A549 (cell line): ENCODE measurements around the gene PIP4K2B. TPM values are rescaled to one million over a fixed set of nuclear protein-coding genes. Genes with fewer than 3 reads are reported as not detected.

Source experiments
- ATAC-seq, 2 experiments: fragments of 200-7000 bp in 1 of 2; fragments of >200 bp in 1 of 2; cut with Nextera tagmentation in 1 of 2; cut with Tn5 transposase in 1 of 2; 3 replicates each; pipeline versions ENCODE4 v1.8.0 to v1.9.1; 2018 to 2020; ENCODE audit warnings: mild to moderate bottlenecking in 1 of 2, moderate library complexity in 1 of 2
- CTCF ChIA-PET: fragments of 300-600 bp; sonication (Branson Sonifier 250); formaldehyde crosslinking; extraction: SDS; loops from one replicate; lab custom pipeline; 2021; ENCODE audit warnings: antibody characterized with exemption, inconsistent platforms; lab: Yijun Ruan, JAX
- POLR2A ChIA-PET: fragments of 350-600 bp; formaldehyde crosslinking; extraction: SDS; loops from one replicate; lab custom pipeline; 2021; ENCODE audit warnings: antibody characterized with exemption, inconsistent platforms; lab: Yijun Ruan, JAX
- DNase-seq, 2 experiments: peaks; one replicate each; pipeline versions ENCODE4 v3.0.0 to v3.0.0-alpha.2; 2011 to 2016; ENCODE audit warnings: low read depth in 1 of 2, low spot score in 1 of 2
- FAIRE-seq: peaks from 2 replicates; lab custom pipeline; 2011; peaks lifted over from hg19 to GRCh38; lab: Jason Lieb, UNC
- H3K27ac ChIP-seq, 2 experiments: fragments of >200 bp; sonication (Bioruptor Twin); formaldehyde crosslinking; 3 replicates each; pipeline ENCODE4 v1.5.1; 2016 to 2017
- H3K4me1 ChIP-seq: fragments of >200 bp; sonication (Bioruptor Twin); formaldehyde crosslinking; 3 replicates; pipeline ENCODE4 v1.6.1; 2016
- H3K4me2 ChIP-seq: fragments of >200 bp; sonication (Bioruptor Twin); formaldehyde crosslinking; 3 replicates; pipeline ENCODE4 v1.6.1; 2016
- H3K4me3 ChIP-seq: fragments of >200 bp; sonication (Bioruptor Twin); formaldehyde crosslinking; 3 replicates; pipeline ENCODE4 v1.5.1; 2016
- H3K9me3 ChIP-seq: fragments of >200 bp; sonication (Bioruptor Twin); formaldehyde crosslinking; 3 replicates; pipeline ENCODE4 v1.6.1; 2016
- CBX2 ChIP-seq: fragments of 200-600 bp; sonication (generic); IDR thresholded peaks from 2 replicates; pipeline ENCODE4 v1.6.1; 2016; ENCODE audit warnings: low read depth, mild to moderate bottlenecking, borderline replicate concordance
- EHMT2 ChIP-seq: fragments of 200-600 bp; sonication (generic); IDR thresholded peaks from 2 replicates; pipeline ENCODE4 v1.6.1; 2016; ENCODE audit warnings: antibody characterized with exemption, low read depth, mild to moderate bottlenecking, moderate library complexity
- FOSL2 ChIP-seq, 2 experiments: fragments of 450-650 bp in 1 of 2; fragments of >200 bp in 1 of 2; sonication (Bioruptor Twin) in 1 of 2; formaldehyde crosslinking; IDR thresholded peaks; 2 replicates each; pipeline versions ENCODE4 v1.5.0 to v1.6.1; 2016 to 2020; ENCODE audit warnings: mild to moderate bottlenecking in 1 of 2, moderate library complexity in 1 of 2
- HEYL ChIP-seq: fragments of 250-450 bp; sonication (Bioruptor Pico); IDR thresholded peaks from 2 replicates; pipeline ENCODE4 v1.8.0; 2021; ENCODE audit warnings: mild to moderate bottlenecking, moderate library complexity
- HOXB13 ChIP-seq: fragments of 250-450 bp; sonication (Bioruptor Pico); IDR thresholded peaks from 2 replicates; pipeline ENCODE4 v1.5.0; 2020; ENCODE audit warnings: low read depth, mild to moderate bottlenecking, moderate library complexity
- JUN ChIP-seq, 2 experiments: fragments of >200 bp; sonication (Bioruptor Twin); formaldehyde crosslinking; IDR thresholded peaks; 2 replicates in 1 of 2; 3 replicates in 1 of 2; pipeline ENCODE4 v1.6.1; 2016 to 2017
- MAFK ChIP-seq: fragments of 450-650 bp; IDR thresholded peaks from 2 replicates; pipeline ENCODE4 v1.6.1; 2014; ENCODE audit not compliant: partially characterized antibody
- MAZ ChIP-seq: fragments of 150-350 bp; IDR thresholded peaks from 2 replicates; pipeline ENCODE4 v1.6.1; 2014; ENCODE audit warnings: antibody characterized with exemption, low read depth, low read length, borderline replicate concordance
- MYC ChIP-seq: IDR thresholded peaks from 2 replicates; pipeline ENCODE4 v1.6.1; 2012; ENCODE audit warnings: mild to moderate bottlenecking, inconsistent platforms, low read length, improper control_type of control experiment, borderline replicate concordance
- NFE2L2 ChIP-seq: fragments of 150-350 bp; conservative IDR thresholded peaks from 2 replicates; pipeline ENCODE4 v1.6.1; 2014; ENCODE audit warnings: low read length
- POLR2AphosphoS2 ChIP-seq: conservative IDR thresholded peaks from 2 replicates; pipeline ENCODE4 v1.6.1; 2012; ENCODE audit warnings: low read length, improper control_type of control experiment, inconsistent platforms
- RFX5 ChIP-seq: fragments of 450-650 bp; IDR thresholded peaks from 2 replicates; pipeline ENCODE4 v1.7.1; 2014; ENCODE audit warnings: antibody characterized with exemption, mild to moderate bottlenecking, moderate library complexity
- ZC3H11A ChIP-seq: fragments of 450-650 bp; IDR thresholded peaks from 2 replicates; pipeline ENCODE4 v1.6.1; 2014; ENCODE audit warnings: antibody characterized with exemption, mild to moderate bottlenecking
- ZFP36 ChIP-seq: fragments of 450-650 bp; IDR thresholded peaks from 2 replicates; pipeline ENCODE4 v1.6.1; 2014; ENCODE audit warnings: borderline replicate concordance; ENCODE audit not compliant: partially characterized antibody
- WGBS: methylation state at CpG from one replicate; pipeline ENCODE4 v1.1.6; 2017; ENCODE audit errors: missing lambda C conversion rate; 5-methylcytosine and 5-hydroxymethylcytosine counted together
- polyA plus RNA-seq, 4 experiments: library from polyadenylated mRNA; depleted of rRNA in 3 of 4; stranded (reverse); fragments of >200 nt; fragmentation: RNase III in 1 of 4; extraction: RNeasy Plus Mini Kit Qiagen cat#74134 plus additional on column Dnase treatment in 1 of 4; gene quantifications; 2 replicates in 3 of 4; 3 replicates in 1 of 4; pipeline ENCODE4 v1.2.3, GENCODE V29; 2011 to 2017
- TF ChIP-seq, protein P1 (sequence below): fragments of 450-650 bp; IDR thresholded peaks from 2 replicates; pipeline ENCODE4 v1.6.1; 2014; ENCODE audit warnings: antibody characterized with exemption
- TF ChIP-seq, protein P2 (sequence below): fragments of 250-450 bp; sonication (Bioruptor Pico); IDR thresholded peaks from 2 replicates; pipeline ENCODE4 v1.5.0; 2020; ENCODE audit warnings: low read depth, mild to moderate bottlenecking, moderate library complexity
- TF ChIP-seq, protein P3 (sequence below): IDR thresholded peaks from 2 replicates; pipeline ENCODE4 v1.6.1; 2012

PIP4K2B gene
- polyA plus RNA-seq, 2 of the 4 experiments (the other 2 are of a cell fraction), result 40.3 to 53.7 TPM

DNA sequence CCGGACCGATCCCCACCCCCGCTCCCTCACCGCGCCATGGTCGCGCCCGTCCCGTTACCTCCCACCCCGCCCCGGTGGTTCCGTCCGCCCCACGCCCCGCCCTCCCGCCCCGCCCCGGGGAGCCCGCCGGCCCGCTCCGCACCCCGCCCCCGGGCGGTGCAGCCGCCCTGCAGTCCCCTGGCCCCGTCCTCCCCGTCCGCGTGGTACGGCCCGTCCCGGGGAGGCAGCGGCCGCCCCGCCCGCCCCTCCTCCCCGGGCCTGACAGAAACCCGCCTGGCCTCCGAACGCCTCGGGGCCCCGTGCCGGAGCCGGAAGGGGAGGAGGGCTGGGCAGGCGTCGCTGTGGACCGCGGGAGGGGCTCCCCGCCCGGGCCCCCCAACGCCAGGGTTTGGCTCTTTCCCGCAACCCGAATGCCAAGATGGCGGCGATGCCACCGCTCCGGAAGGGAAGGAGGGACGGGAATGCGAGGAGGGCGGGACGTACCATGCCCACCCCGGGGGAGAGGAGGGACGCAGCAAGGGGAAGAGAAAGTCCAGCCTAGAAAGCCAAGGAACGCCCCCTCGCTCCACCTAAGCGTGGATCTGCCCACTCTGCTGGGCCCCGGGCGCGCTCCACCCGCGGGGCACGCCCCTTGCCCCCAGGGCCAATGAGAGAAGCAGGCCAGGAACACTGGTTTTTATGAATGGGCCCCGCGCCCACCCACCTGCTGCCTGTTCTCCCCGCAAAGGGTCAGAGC, at the start of gene PIP4K2B (continued):
- TF ChIP-seq, protein P1, sequence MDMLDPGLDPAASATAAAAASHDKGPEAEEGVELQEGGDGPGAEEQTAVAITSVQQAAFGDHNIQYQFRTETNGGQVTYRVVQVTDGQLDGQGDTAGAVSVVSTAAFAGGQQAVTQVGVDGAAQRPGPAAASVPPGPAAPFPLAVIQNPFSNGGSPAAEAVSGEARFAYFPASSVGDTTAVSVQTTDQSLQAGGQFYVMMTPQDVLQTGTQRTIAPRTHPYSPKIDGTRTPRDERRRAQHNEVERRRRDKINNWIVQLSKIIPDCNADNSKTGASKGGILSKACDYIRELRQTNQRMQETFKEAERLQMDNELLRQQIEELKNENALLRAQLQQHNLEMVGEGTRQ, result no peak
- no peak for TF ChIP-seq NFE2L2
- no peak for TF ChIP-seq MAFK
- no peak for TF ChIP-seq FOSL2 (IDR thresholded peaks at IDR 0.05)
- peak; percentile 7; the same call in 1 of the 2 replicates for TF ChIP-seq FOSL2 (CRISPR knock-in tag; IDR thresholded peaks at IDR 0.05)

DNA sequence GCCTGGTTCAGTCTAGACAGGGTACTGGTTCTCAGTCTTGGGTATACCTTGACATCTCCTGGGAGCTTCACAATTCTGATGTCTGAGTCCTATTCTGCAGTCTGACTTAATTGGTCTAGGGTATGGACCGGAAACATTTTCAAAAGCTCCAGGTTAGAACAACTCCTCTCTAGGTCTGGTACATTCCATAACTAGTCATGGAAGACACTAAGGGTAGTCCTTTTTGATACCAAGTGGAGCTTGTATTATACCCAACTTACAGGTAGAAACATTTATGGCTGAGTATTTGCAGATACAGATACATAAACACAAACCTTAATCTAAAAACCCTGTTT, 49.2 kb upstream of the PIP4K2B start:
- no peak for FAIRE-seq
- WGBS, result 90% methylated on average over 1 of the region's 1 CpG
- no peak overlapping the region for H3K4me3 ChIP-seq
- no peak overlapping the region for H3K4me2 ChIP-seq
- ChIA-PET POLR2A (interaction anchor here (0.8 to 1.9 kb wide), 4 partner anchors 19 to 304 kb away, joined by 3 to 12 read pairs (median 5); partner anchors contain the start of gene LASP1), CTCF (interaction anchor here (0.9 to 1.6 kb wide), 3 partner anchors 23 to 304 kb away, joined by 3 to 4 read pairs (median 3); no protein-coding TSS in a partner anchor)
- 0 out of 2 replicates have a peak, but pooled peaks have one; percentile 18 for TF ChIP-seq POLR2AphosphoS2
- TF ChIP-seq JUN (IDR thresholded peaks at IDR 0.05), result 0 out of 5 replicates have a peak, but pooled peaks of 1 of the 2 experiments have one; percentile 18
- TF ChIP-seq, protein P2, sequence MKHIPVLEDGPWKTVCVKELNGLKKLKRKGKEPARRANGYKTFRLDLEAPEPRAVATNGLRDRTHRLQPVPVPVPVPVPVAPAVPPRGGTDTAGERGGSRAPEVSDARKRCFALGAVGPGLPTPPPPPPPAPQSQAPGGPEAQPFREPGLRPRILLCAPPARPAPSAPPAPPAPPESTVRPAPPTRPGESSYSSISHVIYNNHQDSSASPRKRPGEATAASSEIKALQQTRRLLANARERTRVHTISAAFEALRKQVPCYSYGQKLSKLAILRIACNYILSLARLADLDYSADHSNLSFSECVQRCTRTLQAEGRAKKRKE (CRISPR knock-in tag), result no peak
- TF ChIP-seq NFE2L2, result no peak
- no peak for TF ChIP-seq CBX2
- H3K4me1 ChIP-seq, result peaks cover 21% of the 10 kb centered on the region
- DNase-seq, result no peak
- no peak for ATAC-seq
- H3K9me3 ChIP-seq, result no peaks in the 10 kb centered on the region
- H3K27ac ChIP-seq, result no peak overlapping the region

DNA sequence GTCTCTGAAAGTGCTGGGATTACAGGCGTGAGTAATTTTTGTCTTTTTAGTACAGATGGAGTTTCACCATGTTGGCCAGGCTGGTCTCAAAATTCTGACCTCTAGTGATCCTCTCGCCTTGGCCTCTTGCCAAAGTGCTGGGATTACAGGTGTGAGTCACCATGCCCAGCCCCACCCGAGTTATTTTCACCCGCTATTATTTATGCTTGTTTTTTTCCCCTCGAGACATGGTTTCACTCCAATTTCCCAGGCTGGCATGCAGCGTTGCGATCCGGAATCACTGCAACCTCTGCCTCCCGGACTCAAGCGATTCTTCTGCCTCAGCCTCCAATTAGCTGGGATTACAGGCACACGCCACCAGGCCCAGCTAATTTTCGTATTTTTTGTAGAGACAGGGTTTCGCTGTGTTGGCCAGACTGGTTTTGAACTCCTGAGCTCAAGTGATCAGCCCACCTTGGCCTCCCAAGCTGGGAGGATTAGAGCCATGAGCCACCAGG, 45.0 kb upstream of the PIP4K2B start:
- POLR2A ChIA-PET, result interaction anchor here (0.6 to 3.1 kb wide), 5 partner anchors 9 to 206 kb away, joined by 3 to 18 read pairs (median 6); partner anchors contain the start of genes LASP1 and RPL23
- CTCF ChIA-PET, result interaction anchor here (0.7 to 1.7 kb wide), 3 partner anchors 9 to 400 kb away, joined by 3 to 4 read pairs (median 4); partner anchors contain the start of gene RPL23
- DNase-seq (no peak), ATAC-seq (peak in 1 of 2 experiments; percentile 3; a peak in 1 of 6 replicates)
- Histone ChIP-seq H3K9me3 (no peaks in the 10 kb centered on the region), H3K4me1 (no peaks in the 10 kb centered on the region), H3K4me2 (no peak overlapping the region), H3K27ac (no peak overlapping the region), H3K4me3 (no peak overlapping the region)
- 77% methylated on average over 13 of the region's 13 CpGs for WGBS
- TF ChIP-seq EHMT2 (no peak), HEYL (CRISPR knock-in tag) (no peak), MAFK (no peak), MYC (no peak), HOXB13 (no peak), ZFP36 (no peak), RFX5 (no peak), MAZ (no peak), ZC3H11A (no peak), JUN (IDR thresholded peaks at IDR 0.05) (no peak)
- TF ChIP-seq, protein P3, sequence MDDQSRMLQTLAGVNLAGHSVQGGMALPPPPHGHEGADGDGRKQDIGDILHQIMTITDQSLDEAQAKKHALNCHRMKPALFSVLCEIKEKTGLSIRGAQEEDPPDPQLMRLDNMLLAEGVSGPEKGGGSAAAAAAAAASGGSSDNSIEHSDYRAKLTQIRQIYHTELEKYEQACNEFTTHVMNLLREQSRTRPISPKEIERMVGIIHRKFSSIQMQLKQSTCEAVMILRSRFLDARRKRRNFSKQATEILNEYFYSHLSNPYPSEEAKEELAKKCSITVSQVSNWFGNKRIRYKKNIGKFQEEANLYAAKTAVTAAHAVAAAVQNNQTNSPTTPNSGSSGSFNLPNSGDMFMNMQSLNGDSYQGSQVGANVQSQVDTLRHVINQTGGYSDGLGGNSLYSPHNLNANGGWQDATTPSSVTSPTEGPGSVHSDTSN, result no peak
- TF ChIP-seq, all 56 proteins: peak for 0
- no peak for FAIRE-seq
